HG03575 (cell line): ENCODE data around the gene FOXP1.

Experiments
- ATAC-seq: cut with Tn5 transposase; IDR thresholded peaks from one replicate; pipeline ENCODE4 v1.9.1; 2021; ENCODE audit not compliant: unreplicated experiment, insufficient number of reproducible peaks, low FRiP score; ENCODE audit errors: extremely low read depth

The FOXP1 gene

DNA sequence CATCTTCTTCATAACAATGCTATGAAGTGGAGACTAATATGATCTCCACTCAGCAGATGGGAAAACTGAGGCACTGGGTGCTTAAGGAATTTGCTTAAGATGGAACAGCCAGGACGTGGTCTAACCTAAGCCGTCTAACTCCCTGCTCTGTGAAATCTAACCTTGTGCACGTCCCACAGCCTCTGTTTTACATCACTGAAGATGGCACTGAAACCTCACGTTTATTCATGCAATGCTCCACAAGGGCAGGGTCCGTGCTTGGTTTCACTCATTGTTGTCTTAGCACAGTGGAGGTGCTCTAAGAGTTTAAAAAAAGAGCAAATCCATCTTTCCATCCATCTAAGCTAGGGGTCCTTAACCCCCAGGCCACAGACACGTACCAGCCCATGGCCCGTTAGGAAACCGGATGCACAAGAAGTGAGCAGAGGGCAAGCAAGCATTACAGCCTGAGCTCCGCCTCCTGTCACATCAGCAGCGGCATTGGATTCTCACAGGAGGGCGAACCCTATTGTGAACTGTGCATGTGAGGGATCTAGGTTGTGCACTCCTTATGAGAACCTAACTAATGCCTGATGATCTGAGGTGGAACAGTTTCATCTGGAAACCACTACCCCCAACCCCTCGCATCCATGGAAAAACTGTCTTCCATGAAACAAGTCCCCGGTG is 118.0 kb downstream of the FOXP1 start:
- ATAC-seq = no peak

DNA sequence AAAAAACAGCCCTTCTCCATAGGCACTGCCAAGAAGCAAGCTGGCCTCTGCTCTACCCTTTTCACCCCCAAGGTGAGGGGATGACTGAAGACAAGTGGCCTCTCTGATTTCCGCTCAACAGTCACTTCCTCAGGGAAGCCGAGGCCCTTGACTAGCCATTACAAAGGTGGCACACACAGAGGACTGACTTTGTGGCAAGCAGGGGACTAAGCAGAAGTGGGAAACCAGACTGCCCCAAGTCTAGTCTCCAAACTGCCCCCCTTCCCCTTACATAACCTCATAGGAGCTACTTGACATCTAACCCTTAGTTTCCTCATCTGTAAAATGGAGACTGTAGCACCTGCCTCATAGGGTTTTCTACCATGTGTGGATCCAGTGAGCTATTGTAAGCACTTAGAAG is 118.9 kb downstream of the FOXP1 start:
- no peak for ATAC-seq

DNA sequence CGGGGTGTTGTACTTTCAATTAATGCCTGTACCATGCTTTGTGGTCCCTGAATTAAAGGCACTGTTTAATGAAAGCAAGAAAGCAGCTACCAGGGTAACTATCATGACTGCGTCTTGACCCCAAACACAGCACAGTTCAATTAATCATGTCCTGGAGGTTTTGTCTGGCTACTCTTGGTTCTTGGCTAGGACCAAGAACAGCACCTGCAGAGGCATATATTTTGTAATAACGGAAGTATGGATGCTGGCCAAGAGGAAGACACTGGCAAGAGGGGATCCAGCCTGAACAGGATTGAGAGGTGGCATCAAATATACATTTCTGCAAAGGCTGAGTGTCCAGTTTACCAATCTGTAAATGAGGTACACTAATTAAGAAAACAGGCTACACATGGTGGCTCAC is 119.9 kb downstream of the FOXP1 start:
- no peak for ATAC-seq

- no peak for ATAC-seq
These were observed 120.9 kb downstream of the FOXP1 start for GRCh38 chr3:71462586-71462985.

DNA sequence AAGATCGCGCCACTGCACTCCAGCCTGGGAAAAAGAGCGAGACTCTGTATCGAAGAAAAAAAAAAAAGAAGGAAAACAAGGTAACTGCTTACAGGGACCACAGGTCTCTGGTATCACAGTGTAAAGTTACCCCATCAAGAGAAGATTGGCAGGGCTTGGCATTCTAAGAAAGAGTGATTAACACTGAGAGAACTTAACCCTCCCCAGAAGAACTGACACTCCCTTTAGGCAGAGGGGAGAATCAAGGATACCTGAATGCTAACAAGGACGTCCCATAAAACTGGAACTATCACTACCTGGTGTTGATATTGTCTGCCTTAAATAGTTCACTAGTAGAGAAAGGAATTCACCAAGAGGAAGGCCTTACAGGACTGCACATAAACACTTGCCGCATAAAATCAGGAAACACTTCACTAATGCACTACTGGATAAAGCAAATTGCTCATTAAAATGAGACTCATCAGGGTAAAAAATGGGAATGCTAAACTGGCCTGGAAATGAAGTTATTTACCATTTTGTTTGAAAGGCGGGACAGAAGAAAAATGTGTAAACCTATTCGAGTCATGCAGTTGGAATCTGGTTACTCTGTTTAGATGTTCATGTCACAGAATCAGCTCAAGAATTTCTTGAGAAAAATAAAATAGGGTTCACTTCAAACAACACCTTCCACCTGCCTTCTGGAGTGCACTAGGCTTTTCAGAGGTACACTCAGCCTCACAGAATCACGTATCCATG is 121.6 kb downstream of the FOXP1 start:
- ATAC-seq = no peak

GRCh38 chr3:71461114-71461513 is 122.4 kb downstream of the FOXP1 start:
- ATAC-seq = no peak

DNA sequence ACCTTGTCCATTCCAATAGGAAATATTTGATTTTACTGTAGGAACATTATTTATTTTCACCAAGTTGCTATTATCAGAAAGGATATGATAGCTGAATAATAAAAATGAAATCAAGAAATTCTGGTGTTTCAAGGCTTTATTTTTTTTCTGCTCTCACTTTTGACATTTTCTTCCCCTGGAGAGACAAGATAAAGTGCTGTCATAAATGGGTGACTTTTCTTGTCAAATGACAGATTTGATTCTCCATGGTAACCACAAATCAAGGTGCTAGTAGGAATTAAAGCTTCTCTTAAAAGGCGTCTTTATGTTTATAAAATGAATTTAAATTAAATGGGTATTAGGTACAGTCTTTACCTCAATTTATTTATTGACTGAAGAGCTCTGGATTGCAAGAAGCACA is 124.6 kb downstream of the FOXP1 start:
- no peak for ATAC-seq

DNA sequence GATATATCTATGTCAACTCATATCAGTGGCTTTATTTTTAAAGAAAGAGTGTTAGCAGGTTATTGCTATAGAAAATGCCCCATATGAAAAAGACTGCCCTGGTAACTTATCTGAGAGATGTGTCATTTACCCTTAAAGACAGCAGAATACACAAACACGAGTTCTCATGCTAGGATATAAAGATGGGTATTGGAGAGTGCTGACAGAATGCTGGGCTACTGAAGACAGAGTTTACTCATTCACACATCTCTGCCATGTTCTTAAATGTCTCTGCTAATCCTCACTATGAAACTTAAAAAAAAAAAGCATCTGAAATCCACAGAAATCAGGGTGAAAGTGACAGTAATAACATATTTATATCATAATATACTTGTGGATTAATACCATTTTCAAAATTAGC is 126.7 kb downstream of the FOXP1 start:
- no peak for ATAC-seq

DNA sequence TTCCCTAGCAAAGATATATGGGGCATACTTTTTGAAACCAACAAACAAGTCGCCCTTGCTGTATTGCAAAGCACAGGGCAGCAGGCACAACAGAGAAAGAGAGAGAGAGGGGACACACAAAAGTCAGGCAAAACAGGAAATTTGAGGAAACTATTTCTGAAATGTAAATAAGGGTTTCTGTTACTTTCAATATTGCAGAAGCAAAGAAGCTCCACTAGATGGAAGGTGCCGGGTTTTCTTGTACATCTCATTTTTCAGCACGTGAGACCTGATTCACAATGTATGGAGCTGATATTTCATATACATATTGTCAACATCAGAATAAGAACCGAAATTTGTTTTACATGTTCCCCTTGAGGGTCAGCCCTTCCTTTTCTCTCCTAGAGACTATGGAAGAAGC is 127.4 kb downstream of the FOXP1 start:
- ATAC-seq = no peak

- ATAC-seq = no peak
These were observed 128.8 kb downstream of the FOXP1 start for GRCh38 chr3:71454512-71455403.

- no peak for ATAC-seq
These were observed 129.6 kb downstream of the FOXP1 start for GRCh38 chr3:71453822-71454511.

DNA sequence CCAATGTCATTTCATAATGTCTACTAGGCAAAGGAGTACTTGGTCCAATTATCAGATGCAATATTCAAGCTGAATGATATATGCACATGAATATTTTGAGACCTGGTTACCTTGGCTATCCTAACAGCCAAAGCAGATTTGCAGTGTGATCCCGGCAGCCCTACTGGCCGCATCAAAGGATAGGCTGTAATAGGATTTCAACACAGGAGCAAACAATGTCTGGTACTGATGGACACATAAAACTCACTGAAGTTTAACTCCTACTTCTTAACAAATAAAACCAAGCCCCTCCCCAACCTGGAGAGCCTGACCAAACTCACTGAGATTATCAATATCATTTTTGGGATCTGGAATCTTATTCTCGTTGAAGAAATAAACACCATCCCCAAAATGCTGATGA is 130.2 kb downstream of the FOXP1 start:
- ATAC-seq = no peak

- ATAC-seq = no peak
These were observed 131.7 kb downstream of the FOXP1 start for GRCh38 chr3:71451812-71452211.

- ATAC-seq = no peak
These were observed 132.5 kb downstream of the FOXP1 start for GRCh38 chr3:71451060-71451459.

GRCh38 chr3:71450162-71450561 is 133.4 kb downstream of the FOXP1 start:
- no peak for ATAC-seq

DNA sequence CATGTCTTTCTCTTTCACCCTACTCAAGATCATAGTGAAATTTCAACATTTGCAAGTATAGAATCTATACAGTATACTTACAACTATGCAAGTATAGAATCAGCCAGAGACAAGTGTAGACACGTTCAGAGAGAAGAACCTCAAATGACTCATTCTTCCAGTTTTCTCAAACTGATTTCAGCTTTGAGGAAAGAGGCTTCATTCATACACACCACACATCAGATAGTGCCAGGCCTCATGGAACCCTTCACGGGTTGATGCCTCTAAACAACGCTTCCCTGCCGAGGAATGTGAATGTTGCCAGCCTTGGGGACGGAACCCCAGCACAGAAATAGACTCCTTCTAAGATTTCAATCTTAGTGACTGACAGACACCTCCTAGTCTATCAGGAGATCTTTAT is 135.7 kb downstream of the FOXP1 start:
- ATAC-seq = no peak

- no peak for ATAC-seq
These were observed 136.3 kb downstream of the FOXP1 start for GRCh38 chr3:71447197-71447596.

DNA sequence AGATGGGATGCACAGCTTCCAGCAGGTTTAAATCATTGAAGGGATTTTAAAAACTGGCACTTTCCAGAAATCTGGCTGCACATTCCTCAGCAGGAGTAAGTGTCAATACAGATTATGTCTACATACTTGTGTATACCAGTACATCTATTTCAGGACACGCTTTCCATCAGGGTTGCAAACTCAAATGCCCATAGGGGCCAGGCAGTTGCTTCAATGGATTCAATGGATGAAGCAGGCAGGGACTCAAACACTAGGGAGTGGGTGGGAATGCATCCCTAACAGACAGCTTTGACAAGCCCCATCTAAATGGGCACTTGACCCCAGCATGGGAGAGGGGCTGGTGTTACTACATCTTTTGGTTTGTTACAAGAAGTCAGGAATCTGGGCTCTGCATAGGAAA is 136.8 kb downstream of the FOXP1 start:
- no peak for ATAC-seq

DNA sequence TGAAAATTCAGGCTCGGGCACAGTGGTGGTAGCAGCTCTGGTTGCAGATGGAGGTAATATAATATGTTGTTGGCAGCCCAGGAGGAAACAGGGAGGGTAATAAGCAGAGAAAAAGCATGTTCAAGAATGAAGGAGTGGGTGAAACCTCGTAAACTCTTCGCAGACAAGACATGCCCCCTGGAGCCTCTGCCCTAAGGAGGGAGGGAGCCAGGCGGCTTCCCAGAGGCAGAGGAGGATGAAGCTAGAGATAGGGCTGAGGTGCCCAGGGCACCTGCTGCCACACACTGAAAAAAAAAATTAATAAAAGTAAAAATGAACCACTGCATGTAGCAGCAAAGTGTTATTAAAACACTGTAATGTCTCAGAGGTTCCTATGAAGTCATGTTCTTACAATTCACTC is 137.3 kb downstream of the FOXP1 start:
- no peak for ATAC-seq
